Eye (tissue), 1 donor: ENCODE measurements around the gene RAD51B.
A peak's percentile ranks its signal among the peaks of the same experiment; 100 is the strongest.
"Not testable (repeated sequence)": the region's sequence is repeated elsewhere in the genome, so short reads cannot be mapped to it uniquely, and the experiment has no call there.

Experiments
- DNase-seq: peaks from one replicate; pipeline ENCODE4 v3.0.0-alpha.2; 2015

The RAD51B gene

DNA sequence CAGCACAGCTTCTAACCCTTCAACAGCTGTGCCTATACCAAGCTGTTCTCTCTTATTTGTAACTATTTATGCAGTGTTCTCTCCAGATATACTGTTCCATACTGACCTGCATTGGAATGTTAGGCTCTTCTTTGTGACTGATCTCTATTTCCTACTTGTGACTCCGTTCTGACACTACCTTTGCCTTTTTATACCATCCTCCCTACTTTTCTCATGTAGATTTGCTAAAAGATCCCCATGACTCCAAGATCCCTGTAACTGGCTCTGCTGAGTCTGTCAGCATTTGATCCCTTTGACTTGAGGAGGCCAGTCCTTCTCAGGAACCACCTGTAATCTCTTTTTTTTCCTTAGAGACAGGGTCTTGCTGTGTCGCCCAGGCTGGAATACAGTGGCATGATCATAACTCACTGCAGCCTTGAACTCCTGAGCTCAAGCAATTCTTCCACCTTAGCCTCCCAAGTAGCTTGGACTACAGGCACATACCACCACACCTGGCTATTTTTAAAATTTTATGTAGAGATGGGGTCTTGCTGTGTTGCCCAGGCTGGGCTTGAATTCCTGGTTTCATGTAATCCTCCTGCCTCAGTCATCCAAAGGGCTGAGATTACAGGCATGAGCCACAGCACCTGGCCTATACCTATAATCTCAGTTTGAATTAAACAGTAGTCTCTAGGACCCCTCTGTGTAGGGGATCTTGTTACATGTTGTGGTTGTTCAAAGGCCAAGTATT, 605.0 kb downstream of the RAD51B start:
- DNase-seq, result no peak

GRCh38 chr14:68426661-68427549, 607.3 kb downstream of the RAD51B start:
- no peak for DNase-seq

- DNase-seq, result no peak
Measured at GRCh38 chr14:68427550-68427890, 607.9 kb downstream of the RAD51B start.

DNA sequence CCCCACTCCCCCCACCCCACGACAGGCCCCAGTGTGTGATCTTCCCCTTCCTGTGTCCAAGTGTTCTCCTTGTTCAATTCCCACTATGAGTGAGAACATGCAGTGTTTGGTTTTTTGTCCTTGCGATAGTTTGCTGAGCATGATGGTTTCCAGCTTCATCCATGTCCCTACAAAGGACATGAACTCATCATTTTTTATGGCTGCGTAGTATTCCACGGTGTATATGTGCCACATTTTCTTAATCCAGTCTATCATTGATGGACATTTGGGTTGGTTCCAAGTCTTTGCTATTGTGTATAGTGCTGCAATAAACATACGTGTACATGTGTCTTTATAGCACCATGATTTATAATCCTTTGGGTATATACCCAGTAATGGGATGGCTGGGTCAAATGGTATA, 609.3 kb downstream of the RAD51B start:
- DNase-seq, result not testable (repeated sequence)

GRCh38 chr14:68434173-68434572, 614.6 kb downstream of the RAD51B start:
- not testable (repeated sequence) for DNase-seq

DNA sequence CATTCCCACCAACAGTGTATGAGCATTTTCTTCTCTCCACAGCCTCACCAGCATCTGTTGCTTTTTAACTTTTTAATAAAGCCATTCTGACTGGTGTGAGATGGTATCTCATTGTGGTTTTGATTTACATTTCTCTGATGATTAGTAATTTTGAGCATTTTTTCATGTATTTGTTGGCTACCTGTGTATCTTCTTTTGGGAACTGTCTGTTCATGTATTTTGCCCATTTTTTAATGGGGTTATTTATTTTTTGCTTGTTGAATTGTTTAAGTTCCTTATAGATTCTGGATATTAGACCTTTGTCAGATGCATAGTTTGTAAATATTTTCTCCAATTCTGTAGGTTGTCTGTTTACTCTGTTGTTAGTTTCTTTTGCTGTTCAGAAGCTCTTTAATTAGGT, 616.1 kb downstream of the RAD51B start:
- DNase-seq, result not testable (repeated sequence)

- DNase-seq, result no peak
Measured at GRCh38 chr14:68439676-68440075, 620.1 kb downstream of the RAD51B start.

- DNase-seq, result no peak
Measured at GRCh38 chr14:68440820-68441219, 621.2 kb downstream of the RAD51B start.

GRCh38 chr14:68441542-68441941, 622.0 kb downstream of the RAD51B start:
- DNase-seq, result no peak

DNA sequence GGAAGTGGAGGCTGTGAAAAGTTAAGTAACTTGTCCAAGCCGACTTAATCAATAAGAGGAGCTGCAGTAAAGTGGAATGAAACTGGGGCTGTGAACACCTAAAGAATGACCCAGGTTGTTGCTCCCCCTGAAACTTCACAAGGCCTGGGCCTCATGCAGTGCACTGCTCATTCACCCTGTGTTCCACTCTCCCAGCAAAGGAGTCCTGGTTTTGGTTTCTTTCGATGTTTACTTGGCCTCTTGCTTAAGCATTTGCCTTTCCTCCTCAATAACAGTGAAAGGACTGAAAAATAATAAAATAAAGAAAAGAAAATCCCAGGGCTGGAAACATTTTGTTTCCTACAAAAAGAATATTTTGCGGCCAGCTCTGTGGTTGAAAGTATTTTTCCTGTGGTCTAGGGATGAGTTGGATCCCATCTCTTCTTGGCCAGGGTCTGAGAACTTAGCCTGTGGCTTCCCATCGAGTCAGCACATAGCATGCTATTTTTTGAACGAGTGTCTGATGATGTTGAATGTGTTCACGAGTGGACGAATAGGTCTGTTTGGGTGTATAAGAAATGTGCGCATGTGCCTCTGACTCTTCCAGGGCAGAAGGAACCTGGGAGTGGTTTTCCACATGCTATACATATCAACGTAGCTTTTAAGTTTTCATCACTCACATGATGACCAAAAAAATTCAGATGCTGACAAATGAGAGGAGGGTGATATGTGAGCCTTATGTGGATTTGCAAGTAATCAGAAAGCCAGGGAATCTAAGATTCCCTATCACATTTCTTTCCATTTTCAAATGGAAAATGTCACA, 623.5 kb downstream of the RAD51B start:
- no peak for DNase-seq

DNA sequence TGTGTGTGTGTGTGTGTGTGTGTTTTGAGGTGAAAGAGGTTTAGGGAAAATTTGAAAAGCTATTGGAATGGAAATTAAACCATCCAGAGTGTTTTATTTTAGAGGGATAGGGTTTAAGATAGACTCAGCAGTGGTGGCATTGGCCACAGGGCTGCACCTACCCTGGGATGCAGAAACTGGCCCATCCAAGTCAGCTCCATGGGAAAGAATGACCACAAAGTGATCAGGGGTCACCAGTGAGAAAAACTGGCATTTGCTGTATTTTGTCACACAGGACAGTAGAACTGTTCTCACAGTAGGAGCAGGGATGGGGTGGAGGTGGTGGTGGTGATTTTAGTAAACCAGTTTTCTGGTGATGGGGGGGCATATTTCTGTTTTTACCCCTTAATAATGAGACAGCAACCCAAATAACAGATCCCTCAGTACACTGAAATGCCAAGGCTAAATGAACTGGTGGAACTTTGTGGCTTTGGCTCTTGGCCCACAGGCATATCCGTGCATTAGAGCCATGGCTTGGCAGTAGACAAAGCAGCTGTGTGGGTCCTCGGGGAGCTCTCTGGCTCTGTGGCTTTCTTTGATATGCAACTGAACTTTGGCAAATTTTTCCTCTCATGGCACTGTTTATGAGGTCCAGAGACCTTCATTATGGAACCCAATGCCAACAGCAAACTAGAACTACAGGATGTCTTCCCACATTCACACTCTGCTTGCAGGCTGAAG, 625.0 kb downstream of the RAD51B start:
- DNase-seq, result no peak

- DNase-seq, result no peak
Measured at GRCh38 chr14:68446243-68447040, 626.9 kb downstream of the RAD51B start.

GRCh38 chr14:68447581-68448251, 628.1 kb downstream of the RAD51B start:
- no peak for DNase-seq

DNA sequence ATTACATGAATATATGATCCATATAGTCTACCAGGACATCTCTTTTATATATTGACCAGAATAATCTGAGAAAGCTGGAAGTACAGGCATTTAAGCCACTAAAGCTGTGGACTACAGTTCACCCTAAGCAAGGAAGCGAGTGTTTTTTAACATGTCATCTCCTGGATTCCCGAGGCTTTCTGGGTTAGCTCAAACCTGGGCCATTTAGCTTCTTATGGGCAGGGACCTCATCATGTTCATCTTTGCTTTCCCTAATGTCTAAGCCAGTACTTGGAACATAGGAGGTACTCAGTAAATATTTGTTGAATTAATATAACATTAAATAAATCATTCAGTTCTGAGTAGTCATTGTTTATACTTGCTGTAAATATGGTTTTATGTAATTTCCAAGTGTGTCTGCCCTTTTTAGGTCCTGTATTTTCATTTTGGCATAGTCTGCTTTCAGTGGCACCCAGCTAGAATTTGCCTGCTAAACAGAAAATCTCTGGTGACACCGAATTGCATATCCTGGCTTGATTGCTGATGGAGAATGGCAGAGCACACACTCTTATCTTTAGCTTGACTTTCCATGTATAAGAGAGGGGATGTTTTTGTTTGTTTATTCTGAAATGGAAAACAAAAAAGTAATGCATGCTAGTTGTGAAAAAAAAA, 628.8 kb downstream of the RAD51B start:
- no peak for DNase-seq

- DNase-seq, result peak; percentile 88
Measured at GRCh38 chr14:68449561-68450181, 630.1 kb downstream of the RAD51B start.

GRCh38 chr14:68450391-68451120, 631.0 kb downstream of the RAD51B start:
- DNase-seq, result no peak

DNA sequence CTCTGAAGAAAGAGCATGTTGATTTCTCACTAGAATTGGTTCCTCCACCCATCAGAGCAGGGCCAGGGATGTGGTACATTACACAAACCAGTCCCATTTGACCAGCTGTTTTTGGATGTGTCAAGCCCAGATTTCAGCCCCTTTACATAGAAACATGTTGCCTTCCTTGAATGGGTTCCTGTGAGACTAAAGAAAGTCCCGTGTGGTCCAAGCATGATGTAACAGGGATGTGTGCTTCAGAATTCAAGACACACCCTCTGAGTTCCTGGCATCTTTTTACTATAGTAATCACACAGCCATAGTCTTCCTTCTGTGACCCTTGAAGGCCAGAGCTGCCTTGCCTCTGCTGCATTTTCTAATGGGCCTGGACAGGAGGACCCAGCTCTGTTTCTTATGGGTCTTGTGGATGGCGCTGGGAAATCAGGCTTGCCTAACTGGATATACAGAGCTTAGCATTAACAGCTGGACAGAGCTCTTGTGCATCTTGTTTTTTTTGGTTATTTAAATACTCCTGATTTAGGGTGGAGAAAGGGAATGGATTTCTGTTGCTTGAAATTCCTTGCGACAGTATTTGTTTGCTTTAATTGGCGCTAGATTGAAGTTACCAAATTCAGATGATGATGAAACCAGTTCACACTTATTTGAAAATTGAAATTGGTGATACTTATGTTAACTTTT, 632.3 kb downstream of the RAD51B start:
- DNase-seq, result no peak

DNA sequence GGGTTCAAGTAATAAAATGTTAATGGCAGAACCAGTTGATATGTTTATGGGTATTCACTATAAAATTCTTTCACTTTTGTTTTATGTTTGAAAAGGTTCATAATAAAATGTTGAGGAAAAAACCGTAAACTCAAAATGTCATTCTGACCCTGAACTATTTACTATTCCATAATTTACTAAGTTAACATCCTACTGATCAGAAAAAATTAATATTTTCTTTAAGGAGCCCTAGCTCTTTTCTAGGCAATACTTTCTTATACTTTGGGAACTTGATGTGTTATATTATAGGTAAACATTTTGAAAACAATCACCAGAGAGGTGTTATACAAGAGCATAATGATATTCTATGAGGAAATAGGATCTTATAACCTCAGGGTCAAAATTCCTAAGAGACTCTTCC, 638.7 kb downstream of the RAD51B start:
- no peak for DNase-seq
